ENCODE results near the gene GTSE1. TPM values are rescaled to one million over a fixed set of nuclear protein-coding genes. Genes with fewer than 3 reads are reported as not detected.

GTSE1 gene
- total and polyA plus RNA-seq, 4 experiments from 2014 or later, result 0.64 TPM; not detected in 3

DNA sequence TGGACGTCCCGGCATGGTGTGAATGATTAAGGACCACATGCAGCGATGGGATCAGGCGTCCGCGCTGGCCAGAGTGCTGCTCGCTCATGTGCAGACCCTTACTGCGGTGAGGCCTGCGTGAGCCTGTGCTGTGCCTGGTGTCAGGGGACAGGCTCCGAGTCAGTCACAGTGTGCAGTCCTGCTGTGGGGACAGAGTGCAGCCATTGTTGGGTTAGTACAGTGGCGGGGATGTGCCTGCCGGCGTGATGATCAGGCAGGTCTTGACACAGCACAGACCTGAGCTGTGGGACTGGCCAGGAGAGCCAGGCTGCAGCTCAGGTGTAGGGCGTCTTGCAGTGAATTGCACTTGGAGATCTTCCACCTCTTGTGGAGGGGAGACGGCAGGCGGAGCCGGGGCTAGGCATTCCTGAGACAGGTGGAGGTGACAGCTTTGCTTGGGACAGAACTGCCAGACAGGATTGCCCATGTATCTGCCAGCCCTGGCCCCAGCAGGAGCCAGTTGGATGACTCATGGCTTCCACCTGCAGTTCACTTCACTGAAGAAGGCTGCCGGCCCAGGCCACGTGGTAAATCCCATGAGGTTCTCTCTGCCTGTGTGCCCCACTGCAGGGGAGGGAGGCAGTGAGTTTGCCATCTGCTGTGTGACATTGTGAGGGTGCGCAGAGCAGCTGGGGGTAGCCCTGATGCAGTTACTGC is 56.2 kb downstream of the GTSE1 start:
- Mint-ChIP-seq H3K9me3 (no peaks in the 10 kb centered on the region), H3K27me3 (no peaks in the 10 kb centered on the region), H3K4me3 (no peak overlapping the region), H3K36me3 (peaks cover 36 to 69% of the 10 kb centered on the region in 2 donors), H3K27ac (no peak overlapping the region), H3K4me1 (peaks cover 0 to 4% (median 1%) of the 10 kb centered on the region in 4 donors)
- CTCF ChIA-PET (ENCODE audit: partially characterized antibody), result no interaction called here
- POLR2A ChIA-PET (ENCODE audit: partially characterized antibody), result no interaction called here
- H3K4me3 ChIP-seq (ENCODE audit: low read length in 2 of 2), result no peak overlapping the region
- H3K4me1 ChIP-seq (ENCODE audit: insufficient read depth, low read length), result no peaks in the 10 kb centered on the region
- no peaks in the 10 kb centered on the region for H3K9me3 ChIP-seq (ENCODE audit: control insufficient read depth in 1 of 2, low read length in 2 of 2)
- no peak overlapping the region for H3K27ac ChIP-seq (ENCODE audit: low read depth, low read length)
- no peak for DNase-seq
- H3K36me3 ChIP-seq (ENCODE audit: insufficient read depth, low read length), result peaks cover 67% of the 10 kb centered on the region
- intact Hi-C loops (cut with micrococcal nuclease), result no loop called here
- H3K27me3 ChIP-seq (ENCODE audit: insufficient read depth, low read length), result no peaks in the 10 kb centered on the region

DNA sequence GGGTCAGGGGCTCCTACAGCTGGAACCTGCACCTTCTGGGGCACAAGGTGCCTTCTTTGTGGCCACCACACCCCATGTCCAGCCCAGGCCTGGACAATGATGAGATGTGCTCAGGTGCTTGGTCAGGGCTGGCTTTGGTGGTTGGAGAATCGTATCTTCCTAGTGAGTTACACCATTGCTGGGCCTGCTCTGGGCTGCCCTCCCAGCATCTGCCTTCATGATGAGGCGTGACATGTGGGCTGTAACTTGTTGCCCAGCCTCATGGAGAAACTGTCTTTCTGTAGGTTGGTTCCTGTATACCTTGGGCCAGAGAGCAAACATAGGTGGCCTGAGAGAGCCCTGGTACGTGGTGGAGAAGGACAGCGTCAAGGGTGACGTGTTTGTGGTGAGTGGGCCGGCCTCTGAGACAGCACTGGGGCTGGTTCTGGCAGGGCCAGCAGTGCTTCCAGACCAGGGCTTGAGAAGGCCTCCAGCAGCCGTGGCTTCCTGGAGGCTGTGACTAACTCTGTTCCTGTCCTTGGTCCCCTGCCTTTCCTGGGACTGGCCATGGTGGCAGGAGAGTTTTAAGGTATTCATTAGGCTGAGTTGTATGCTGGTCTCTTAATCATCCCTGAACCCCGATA is 56.9 kb downstream of the GTSE1 start:
- Histone ChIP-seq H3K4me3 (ENCODE audit: low read length in 2 of 2) (no peak overlapping the region), H3K9me3 (ENCODE audit: control insufficient read depth in 1 of 2, low read length in 2 of 2) (no peaks in the 10 kb centered on the region), H3K36me3 (ENCODE audit: insufficient read depth, low read length) (peaks cover 60% of the 10 kb centered on the region), H3K27ac (ENCODE audit: low read depth, low read length) (no peak overlapping the region), H3K27me3 (ENCODE audit: insufficient read depth, low read length) (no peaks in the 10 kb centered on the region), H3K4me1 (ENCODE audit: insufficient read depth, low read length) (no peaks in the 10 kb centered on the region)
- Mint-ChIP-seq H3K4me3 (no peak overlapping the region), H3K4me1 (peaks cover 0 to 4% (median 1%) of the 10 kb centered on the region in 4 donors), H3K9me3 (no peaks in the 10 kb centered on the region), H3K27me3 (no peaks in the 10 kb centered on the region), H3K27ac (peak overlapping the region in 1 of 7 donors; percentile 56), H3K36me3 (peaks cover 28 to 63% of the 10 kb centered on the region in 2 donors)
- intact Hi-C loops (cut with micrococcal nuclease), result no loop called here
- POLR2A ChIA-PET (ENCODE audit: partially characterized antibody), result interaction anchor here (0.8 kb wide), 1 partner anchor 188 kb away, joined by 3 read pairs; no protein-coding TSS in a partner anchor
- DNase-seq, result no peak
- CTCF ChIA-PET (ENCODE audit: partially characterized antibody), result no interaction called here

DNA sequence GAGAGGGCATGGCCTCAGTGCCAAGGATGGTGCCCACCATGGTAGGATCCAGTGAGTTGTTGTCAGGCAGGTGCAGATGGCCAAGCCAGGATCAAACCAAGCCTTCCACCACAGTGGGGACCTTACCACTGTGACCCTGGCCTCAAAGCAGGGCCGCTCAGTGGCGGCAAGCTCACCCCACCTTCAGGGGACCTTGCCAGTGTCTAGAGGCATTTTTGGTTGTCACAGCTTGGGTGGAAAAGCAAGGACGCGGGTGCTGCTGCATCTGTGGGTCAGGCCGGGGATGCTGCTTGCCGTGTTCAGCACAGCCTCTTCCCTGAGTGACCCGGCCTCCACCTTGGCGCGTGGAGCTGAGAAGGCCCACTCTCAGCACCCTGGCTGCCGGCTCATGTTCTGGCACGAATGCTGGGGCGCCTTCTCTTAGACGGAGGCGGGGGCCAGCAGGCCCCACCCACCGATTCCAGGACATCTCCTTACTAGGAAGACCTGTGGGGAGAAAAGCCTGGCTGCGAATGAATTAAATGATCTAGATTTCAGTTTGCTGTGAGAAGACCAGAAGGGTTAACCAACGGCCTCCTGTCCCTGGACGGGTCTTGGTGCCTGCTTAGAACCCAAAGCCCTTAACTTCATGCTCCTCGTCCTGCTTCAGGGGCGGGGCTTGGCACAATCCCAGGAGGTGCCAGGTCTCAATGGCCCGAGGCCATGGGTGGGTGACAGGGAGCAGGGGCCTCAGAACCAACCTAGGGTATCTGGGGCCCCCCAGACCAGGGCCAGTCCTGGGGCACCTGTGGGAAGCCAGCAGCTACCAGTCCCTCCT is 57.7 kb downstream of the GTSE1 start:
- intact Hi-C loops (cut with micrococcal nuclease), result no loop called here
- no peaks in the 10 kb centered on the region for H3K9me3 ChIP-seq (ENCODE audit: control insufficient read depth in 1 of 2, low read length in 2 of 2)
- H3K27me3 ChIP-seq (ENCODE audit: insufficient read depth, low read length), result no peaks in the 10 kb centered on the region
- no peak for DNase-seq
- H3K4me1 ChIP-seq (ENCODE audit: insufficient read depth, low read length), result no peaks in the 10 kb centered on the region
- Mint-ChIP-seq H3K27ac (no peak overlapping the region), H3K27me3 (no peaks in the 10 kb centered on the region), H3K36me3 (peaks cover 23 to 61% of the 10 kb centered on the region in 2 donors), H3K4me1 (peaks cover 0 to 4% (median 1%) of the 10 kb centered on the region in 4 donors), H3K9me3 (no peaks in the 10 kb centered on the region), H3K4me3 (no peak overlapping the region)
- H3K36me3 ChIP-seq (ENCODE audit: insufficient read depth, low read length), result peaks cover 56% of the 10 kb centered on the region
- ChIA-PET POLR2A (ENCODE audit: partially characterized antibody) (interaction anchor here (0.8 kb wide), 1 partner anchor 187 kb away, joined by 3 read pairs; no protein-coding TSS in a partner anchor), CTCF (ENCODE audit: partially characterized antibody) (no interaction called here)
- no peak overlapping the region for H3K4me3 ChIP-seq (ENCODE audit: low read length in 2 of 2)
- H3K27ac ChIP-seq (ENCODE audit: low read depth, low read length), result no peak overlapping the region

DNA sequence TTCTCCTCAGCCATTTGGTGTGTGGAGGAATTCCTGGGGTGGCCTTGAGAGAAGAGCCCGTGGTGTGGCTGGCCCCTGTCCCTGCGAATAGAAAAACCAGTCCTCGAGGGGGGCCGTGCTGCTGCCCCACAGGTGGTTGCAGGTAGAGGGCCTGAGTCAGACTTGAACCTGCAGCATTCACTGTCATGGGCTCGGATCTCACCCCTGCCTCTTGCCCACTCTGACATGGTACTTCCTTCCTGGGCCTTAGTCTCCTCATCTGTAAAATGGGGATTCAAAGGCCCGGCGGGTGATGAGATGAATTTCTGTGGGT is 58.3 kb downstream of the GTSE1 start:
- H3K4me3 Mint-ChIP-seq, result no peak overlapping the region
- Histone ChIP-seq H3K27me3 (ENCODE audit: insufficient read depth, low read length) (no peaks in the 10 kb centered on the region), H3K4me1 (ENCODE audit: insufficient read depth, low read length) (no peaks in the 10 kb centered on the region), H3K27ac (ENCODE audit: low read depth, low read length) (no peak overlapping the region), H3K9me3 (ENCODE audit: control insufficient read depth in 1 of 2, low read length in 2 of 2) (no peaks in the 10 kb centered on the region), H3K36me3 (ENCODE audit: insufficient read depth, low read length) (peaks cover 51% of the 10 kb centered on the region), H3K4me3 (ENCODE audit: low read length in 2 of 2) (no peak overlapping the region)
- H3K9me3 Mint-ChIP-seq, result no peaks in the 10 kb centered on the region
- peaks cover 17 to 56% of the 10 kb centered on the region in 2 donors for H3K36me3 Mint-ChIP-seq
- intact Hi-C loops (cut with micrococcal nuclease), result no loop called here
- H3K27ac Mint-ChIP-seq, result peak overlapping the region in 1 of 7 donors; percentile 22
- H3K27me3 Mint-ChIP-seq, result no peaks in the 10 kb centered on the region
- no peak for DNase-seq
- peaks cover 0 to 4% (median under 1%) of the 10 kb centered on the region in 4 donors for H3K4me1 Mint-ChIP-seq
- POLR2A ChIA-PET (ENCODE audit: partially characterized antibody), result no interaction called here
- CTCF ChIA-PET (ENCODE audit: partially characterized antibody), result interaction anchor here (1.6 kb wide), 1 partner anchor 187 kb away, joined by 4 read pairs; no protein-coding TSS in a partner anchor

DNA sequence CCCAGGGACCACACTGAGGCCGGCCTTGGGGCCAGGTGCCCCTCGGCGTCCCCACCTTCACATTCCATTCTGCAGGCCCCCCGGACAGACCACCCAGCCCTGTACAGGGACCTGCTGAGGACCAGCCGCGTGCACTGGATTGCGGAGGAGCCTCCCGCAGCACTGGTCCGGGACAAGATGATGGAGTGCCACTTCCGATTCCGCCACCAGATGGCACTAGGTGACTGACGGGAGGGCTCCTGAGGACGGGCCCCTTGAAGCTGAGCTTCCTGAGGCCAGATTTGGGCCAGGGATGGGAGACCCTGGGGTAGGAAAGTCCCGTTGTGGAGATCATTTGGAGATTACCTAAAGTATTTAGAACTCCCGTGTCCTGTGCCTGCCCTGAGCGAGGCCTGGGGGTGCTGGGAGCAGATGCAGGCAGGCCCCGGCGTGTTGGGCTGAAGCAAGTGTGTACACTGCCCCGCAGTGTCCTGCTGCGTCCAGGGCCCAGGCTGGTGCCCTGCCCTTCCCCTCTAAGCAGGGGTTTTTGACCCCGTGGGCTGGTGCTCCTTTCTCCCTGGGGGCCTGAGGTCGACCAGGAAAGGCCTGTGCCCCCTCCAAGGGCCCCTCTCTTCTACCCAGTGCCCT is 58.8 kb downstream of the GTSE1 start:
- Histone ChIP-seq H3K27ac (ENCODE audit: low read depth, low read length) (no peak overlapping the region), H3K4me3 (ENCODE audit: low read length in 2 of 2) (no peak overlapping the region), H3K27me3 (ENCODE audit: insufficient read depth, low read length) (no peaks in the 10 kb centered on the region), H3K4me1 (ENCODE audit: insufficient read depth, low read length) (no peaks in the 10 kb centered on the region), H3K9me3 (ENCODE audit: control insufficient read depth in 1 of 2, low read length in 2 of 2) (no peaks in the 10 kb centered on the region), H3K36me3 (ENCODE audit: insufficient read depth, low read length) (peaks cover 46% of the 10 kb centered on the region)
- intact Hi-C loops (cut with micrococcal nuclease), result no loop called here
- POLR2A ChIA-PET (ENCODE audit: partially characterized antibody), result no interaction called here
- H3K27me3 Mint-ChIP-seq, result no peaks in the 10 kb centered on the region
- H3K27ac Mint-ChIP-seq, result peak overlapping the region in 2 of 7 donors; percentile 22 to 79
- no peak overlapping the region for H3K4me3 Mint-ChIP-seq
- H3K4me1 Mint-ChIP-seq, result peaks cover 0 to 4% (median under 1%) of the 10 kb centered on the region in 4 donors
- CTCF ChIA-PET (ENCODE audit: partially characterized antibody), result interaction anchor here (1.0 to 1.6 kb wide), 2 partner anchors 186 to 191 kb away, joined by 3 to 4 read pairs; no protein-coding TSS in a partner anchor
- peaks cover 15 to 50% of the 10 kb centered on the region in 2 donors for H3K36me3 Mint-ChIP-seq
- peak in 3 of 5 donors; percentile 31 to 55 (median 41) for DNase-seq
- H3K9me3 Mint-ChIP-seq, result peaks cover 0 to 2% (median 0%) of the 10 kb centered on the region in 8 donors

DNA sequence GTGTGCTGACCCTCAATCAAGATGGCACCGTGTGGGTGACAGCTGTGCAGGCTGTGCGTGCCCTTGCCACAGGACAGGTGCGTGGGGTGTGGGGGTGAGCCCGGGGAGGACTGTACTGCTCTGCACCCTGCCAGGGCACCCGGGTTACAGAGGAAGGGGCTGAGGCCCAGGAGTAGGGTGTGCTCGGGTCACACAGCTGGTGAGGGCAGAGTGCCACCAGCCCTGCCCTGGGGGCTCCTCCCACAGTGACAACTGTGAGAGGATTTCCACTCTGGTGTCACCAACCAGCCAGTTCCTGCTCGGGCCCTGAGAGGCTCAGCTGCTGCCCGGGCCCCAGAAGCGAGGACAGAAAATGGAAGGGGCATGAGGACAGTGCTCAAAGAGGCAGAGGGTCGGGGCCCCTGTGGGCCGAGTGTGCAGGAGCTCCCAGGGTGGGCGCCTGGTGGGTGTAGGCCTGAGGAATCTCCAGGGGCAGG is 59.4 kb downstream of the GTSE1 start:
- no peaks in the 10 kb centered on the region for H3K9me3 ChIP-seq (ENCODE audit: control insufficient read depth in 1 of 2, low read length in 2 of 2)
- no peaks in the 10 kb centered on the region for H3K4me1 ChIP-seq (ENCODE audit: insufficient read depth, low read length)
- H3K36me3 Mint-ChIP-seq, result peaks cover 10 to 45% of the 10 kb centered on the region in 2 donors
- DNase-seq, result no peak
- H3K4me3 Mint-ChIP-seq, result no peak overlapping the region
- H3K27me3 Mint-ChIP-seq, result no peaks in the 10 kb centered on the region
- ChIA-PET CTCF (ENCODE audit: partially characterized antibody) (interaction anchor here (1.0 to 1.6 kb wide), 2 partner anchors 186 to 191 kb away, joined by 3 to 4 read pairs; no protein-coding TSS in a partner anchor), POLR2A (ENCODE audit: partially characterized antibody) (interaction anchor here (1.2 kb wide), 1 partner anchor 10 kb away, joined by 3 read pairs; no protein-coding TSS in a partner anchor)
- intact Hi-C loops (cut with micrococcal nuclease), result no loop called here
- H3K36me3 ChIP-seq (ENCODE audit: insufficient read depth, low read length), result peaks cover 40% of the 10 kb centered on the region
- H3K4me3 ChIP-seq (ENCODE audit: low read length in 2 of 2), result no peak overlapping the region
- H3K27ac ChIP-seq (ENCODE audit: low read depth, low read length), result no peak overlapping the region
- H3K27ac Mint-ChIP-seq, result no peak overlapping the region
- peaks cover 0 to 5% (median 0%) of the 10 kb centered on the region in 8 donors for H3K9me3 Mint-ChIP-seq
- H3K27me3 ChIP-seq (ENCODE audit: insufficient read depth, low read length), result no peaks in the 10 kb centered on the region
- H3K4me1 Mint-ChIP-seq, result peaks cover 0 to 4% (median under 1%) of the 10 kb centered on the region in 4 donors
